Umbilical cord (tissue), 2 donors: ENCODE data around the gene FAM124A. TPM values are rescaled to one million over a fixed set of nuclear protein-coding genes. Genes with fewer than 3 reads are reported as not detected.

Experiments used
- DNase-seq: peaks from one replicate; pipeline ENCODE4 v3.0.0-alpha.2; 2015; ENCODE audit warnings: low spot score
- total RNA-seq: library from RNA; depleted of rRNA; stranded (reverse); fragments of >200 nt; gene quantifications from one replicate; pipeline ENCODE4 v1.2.3, GENCODE V29; 2014; ENCODE audit warnings: low replicate concordance; ENCODE audit not compliant: insufficient read depth

Gene FAM124A
- total RNA-seq, 1 donor from 2014 or later, result 3.6 TPM

- DNase-seq, result no peak
Observed at GRCh38 chr13:51305271-51305967, 83.2 kb downstream of the FAM124A start.

- no peak for DNase-seq
Observed at GRCh38 chr13:51308781-51309180, 86.6 kb downstream of the FAM124A start.

GRCh38 chr13:51311231-51311630, 89.0 kb downstream of the FAM124A start:
- DNase-seq, result no peak

- DNase-seq, result no peak
Observed at GRCh38 chr13:51311957-51312520, 89.8 kb downstream of the FAM124A start.

- no peak for DNase-seq
Observed at GRCh38 chr13:51313619-51314018, 91.4 kb downstream of the FAM124A start.

- DNase-seq, result no peak
Observed at GRCh38 chr13:51317262-51317661, 95.1 kb downstream of the FAM124A start.

GRCh38 chr13:51318015-51318414, 95.8 kb downstream of the FAM124A start:
- no peak for DNase-seq

GRCh38 chr13:51318876-51319275, 96.7 kb downstream of the FAM124A start:
- no peak for DNase-seq

GRCh38 chr13:51321836-51322235, 99.6 kb downstream of the FAM124A start:
- no peak for DNase-seq

- no peak for DNase-seq
Observed at GRCh38 chr13:51322826-51323225, 100.6 kb downstream of the FAM124A start.

GRCh38 chr13:51323824-51324511, 101.8 kb downstream of the FAM124A start:
- no peak for DNase-seq

GRCh38 chr13:51324714-51325420, 102.7 kb downstream of the FAM124A start:
- DNase-seq, result no peak

- no peak for DNase-seq
Observed at GRCh38 chr13:51325837-51326236, 103.6 kb downstream of the FAM124A start.

- no peak for DNase-seq
Observed at GRCh38 chr13:51326777-51327176, 104.6 kb downstream of the FAM124A start.

- no peak for DNase-seq
Observed at GRCh38 chr13:51327961-51328360, 105.8 kb downstream of the FAM124A start.

- no peak for DNase-seq
Observed at GRCh38 chr13:51328488-51328887, 106.3 kb downstream of the FAM124A start.

GRCh38 chr13:51329606-51330005, 107.4 kb downstream of the FAM124A start:
- no peak for DNase-seq

GRCh38 chr13:51330791-51331190, 108.6 kb downstream of the FAM124A start:
- no peak for DNase-seq

GRCh38 chr13:51331354-51331861, 109.2 kb downstream of the FAM124A start:
- DNase-seq, result no peak

- no peak for DNase-seq
Observed at GRCh38 chr13:51332566-51333361, 110.6 kb downstream of the FAM124A start.

- no peak for DNase-seq
Observed at GRCh38 chr13:51333421-51333820, 111.2 kb downstream of the FAM124A start.
